Measurements from ENCODE around the gene IKZF1.

The IKZF1 gene

DNA sequence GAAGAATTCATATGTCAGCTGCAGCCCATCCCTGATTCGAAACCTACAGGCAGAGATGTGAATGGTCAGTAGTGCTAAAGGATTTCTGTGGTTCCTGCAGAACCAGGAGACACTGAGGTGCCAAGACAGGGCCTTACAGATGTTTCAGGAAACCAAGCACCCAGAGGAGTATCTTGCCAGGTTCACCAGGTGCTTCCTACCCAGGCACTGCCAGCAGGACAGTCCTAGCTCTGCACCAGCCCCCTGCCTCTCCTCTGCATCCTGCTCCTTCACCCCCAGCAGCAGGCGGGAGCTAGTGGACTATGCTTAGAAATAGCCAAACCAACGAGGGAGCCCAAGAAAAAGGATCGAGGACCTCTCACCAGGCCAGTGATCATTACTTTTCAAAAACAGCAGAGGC, 4.2 kb upstream of the IKZF1 start:
- Histone ChIP-seq H3K9me2 (replicated peaks; ENCODE audit: low read depth, low read length) (no peaks in the 10 kb centered on the region), H3K27me3 (ENCODE audit: insufficient read depth, low read length, poor library complexity, severe bottlenecking) (no peaks in the 10 kb centered on the region), H3F3A (ENCODE audit: low read depth) (peaks cover 3% of the 10 kb centered on the region; the same call in 1 of the 2 replicates), H3K4me3 (ENCODE audit: low read length, poor library complexity, severe bottlenecking) (peak overlapping the region; percentile 20), H3K36me3 (ENCODE audit: insufficient read depth, low read length) (no peaks in the 10 kb centered on the region), H3K9me3 (ENCODE audit: insufficient read depth, low read depth, low read length) (no peaks in the 10 kb centered on the region), H3K4me2 (ENCODE audit: low read depth, low read length, poor library complexity, severe bottlenecking) (peak overlapping the region; percentile 45), H3K9ac (ENCODE audit: low read depth, low read length, poor library complexity, severe bottlenecking) (peak overlapping the region; percentile 37), H3K79me2 (ENCODE audit: insufficient read depth, low read length) (peaks cover 9% of the 10 kb centered on the region), H4K20me1 (ENCODE audit: insufficient read depth, low read length, poor library complexity, severe bottlenecking) (no peaks in the 10 kb centered on the region), H3K4me1 (ENCODE audit: insufficient read depth, low read length, poor library complexity, severe bottlenecking) (peaks cover 13% of the 10 kb centered on the region), H2AFZ (ENCODE audit: low read length) (0 out of 2 replicates have a peak overlapping the region, but pooled peaks have one; percentile 21)
- no peak for TF ChIP-seq EZH2phosphoT487 (IDR thresholded peaks at IDR 0.05; ENCODE audit: borderline replicate concordance)
- TF ChIP-seq, protein P1, sequence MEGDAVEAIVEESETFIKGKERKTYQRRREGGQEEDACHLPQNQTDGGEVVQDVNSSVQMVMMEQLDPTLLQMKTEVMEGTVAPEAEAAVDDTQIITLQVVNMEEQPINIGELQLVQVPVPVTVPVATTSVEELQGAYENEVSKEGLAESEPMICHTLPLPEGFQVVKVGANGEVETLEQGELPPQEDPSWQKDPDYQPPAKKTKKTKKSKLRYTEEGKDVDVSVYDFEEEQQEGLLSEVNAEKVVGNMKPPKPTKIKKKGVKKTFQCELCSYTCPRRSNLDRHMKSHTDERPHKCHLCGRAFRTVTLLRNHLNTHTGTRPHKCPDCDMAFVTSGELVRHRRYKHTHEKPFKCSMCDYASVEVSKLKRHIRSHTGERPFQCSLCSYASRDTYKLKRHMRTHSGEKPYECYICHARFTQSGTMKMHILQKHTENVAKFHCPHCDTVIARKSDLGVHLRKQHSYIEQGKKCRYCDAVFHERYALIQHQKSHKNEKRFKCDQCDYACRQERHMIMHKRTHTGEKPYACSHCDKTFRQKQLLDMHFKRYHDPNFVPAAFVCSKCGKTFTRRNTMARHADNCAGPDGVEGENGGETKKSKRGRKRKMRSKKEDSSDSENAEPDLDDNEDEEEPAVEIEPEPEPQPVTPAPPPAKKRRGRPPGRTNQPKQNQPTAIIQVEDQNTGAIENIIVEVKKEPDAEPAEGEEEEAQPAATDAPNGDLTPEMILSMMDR (conservative IDR thresholded peaks at IDR 0.05; ENCODE audit: low read length) = no peak

DNA sequence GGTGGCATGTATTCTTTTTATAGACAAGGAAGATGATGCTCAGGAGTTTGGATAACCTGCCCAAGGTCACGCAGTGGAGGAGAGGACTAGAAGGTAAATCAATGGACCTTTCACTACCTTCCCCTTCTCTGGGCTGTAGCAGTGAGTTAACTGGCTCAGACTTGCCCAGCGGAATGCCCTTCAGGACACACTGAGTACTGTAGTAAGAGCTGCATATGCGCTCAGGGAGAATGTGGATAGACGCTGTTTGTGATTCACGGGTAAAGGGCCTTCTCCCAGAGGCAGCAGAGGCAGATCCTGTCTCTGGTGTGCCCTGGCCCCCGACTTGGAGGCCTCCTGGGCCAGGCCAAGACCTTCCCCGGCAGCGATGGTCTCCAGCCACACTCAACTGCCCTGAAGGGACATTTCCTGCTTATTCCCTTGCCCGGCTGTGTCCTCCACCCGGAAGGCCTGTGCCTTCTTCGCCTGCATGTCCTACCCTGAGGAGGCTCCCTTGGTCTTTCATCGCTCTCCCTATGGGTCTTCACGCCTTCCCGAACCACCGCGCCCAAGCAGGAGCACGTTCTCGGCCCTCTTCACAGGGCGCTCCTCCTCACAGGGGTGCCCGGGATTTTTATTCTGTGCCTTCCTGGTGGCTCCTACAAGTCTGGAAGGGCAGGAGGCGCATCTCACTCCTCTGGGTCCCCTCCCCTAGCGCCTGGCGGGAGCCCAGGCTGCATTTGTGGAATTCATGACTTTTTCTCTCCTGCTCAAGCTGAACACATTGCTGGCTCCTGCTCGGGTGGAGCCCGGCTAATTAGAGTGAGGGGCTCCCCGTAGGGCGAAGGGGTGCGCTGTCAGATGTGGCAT, 1.8 kb upstream of the IKZF1 start:
- H3K4me2 ChIP-seq (ENCODE audit: low read depth, low read length, poor library complexity, severe bottlenecking) = no peak overlapping the region
- no peaks in the 10 kb centered on the region for H3K27me3 ChIP-seq (ENCODE audit: insufficient read depth, low read length, poor library complexity, severe bottlenecking)

DNA sequence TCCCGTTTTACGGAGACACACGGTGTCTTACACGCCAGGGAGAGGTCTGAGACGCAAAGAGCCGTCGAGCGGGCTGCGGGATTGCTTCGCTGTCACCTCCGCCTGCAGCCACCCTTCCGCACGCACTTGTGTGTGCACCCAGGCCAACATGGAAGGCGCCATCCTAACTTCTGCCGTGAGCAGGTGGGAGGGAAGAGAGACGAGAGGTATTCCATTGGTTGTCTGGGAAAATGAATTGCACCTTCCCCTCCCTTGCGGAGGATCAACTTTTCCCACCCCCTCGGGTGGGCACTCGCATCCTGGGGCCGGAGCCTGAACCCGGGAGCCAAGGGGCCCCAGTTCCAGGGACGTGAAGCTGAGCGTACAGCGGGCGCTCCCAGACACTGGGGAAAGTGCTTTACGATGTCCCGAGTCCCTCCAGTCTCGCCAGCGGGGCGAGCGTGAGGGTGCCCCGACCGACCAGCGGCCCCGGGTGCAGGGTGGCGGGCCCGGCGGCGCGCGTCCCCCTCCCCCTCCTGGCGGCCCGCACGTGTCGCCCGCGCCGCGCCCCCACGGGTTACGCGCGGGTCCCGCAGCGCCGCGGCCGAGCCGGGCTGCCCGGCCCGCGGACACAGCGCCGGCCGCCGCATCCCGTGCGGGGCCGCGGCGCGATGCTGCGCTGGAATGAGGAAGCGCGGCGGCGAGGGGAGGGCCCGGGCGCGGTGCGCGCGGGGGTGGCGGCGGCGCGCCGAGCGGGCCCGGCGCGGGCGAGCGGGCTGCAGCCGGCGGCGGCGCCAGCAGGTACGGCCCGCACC, 984 bp upstream of the IKZF1 start:
- Histone ChIP-seq H4K20me1 (ENCODE audit: insufficient read depth, low read length, poor library complexity, severe bottlenecking) (no peaks in the 10 kb centered on the region), H3K9me3 (ENCODE audit: insufficient read depth, low read depth, low read length) (no peaks in the 10 kb centered on the region), H3K36me3 (ENCODE audit: insufficient read depth, low read length) (no peaks in the 10 kb centered on the region), H3K27me3 (ENCODE audit: insufficient read depth, low read length, poor library complexity, severe bottlenecking) (no peaks in the 10 kb centered on the region), H3K9ac (ENCODE audit: low read depth, low read length, poor library complexity, severe bottlenecking) (no peak overlapping the region), H3K4me1 (ENCODE audit: insufficient read depth, low read length, poor library complexity, severe bottlenecking) (peaks cover 36% of the 10 kb centered on the region), H2AFZ (ENCODE audit: low read length) (no peak overlapping the region), H3F3A (ENCODE audit: low read depth) (peaks cover 3% of the 10 kb centered on the region; the same call in 1 of the 2 replicates), H3K4me2 (ENCODE audit: low read depth, low read length, poor library complexity, severe bottlenecking) (no peak overlapping the region), H3K9me2 (replicated peaks; ENCODE audit: low read depth, low read length) (no peaks in the 10 kb centered on the region), H3K4me3 (ENCODE audit: low read length, poor library complexity, severe bottlenecking) (peak overlapping the region; percentile 94), H3K79me2 (ENCODE audit: insufficient read depth, low read length) (peaks cover 41% of the 10 kb centered on the region)
- TF ChIP-seq, protein P1 (conservative IDR thresholded peaks at IDR 0.05; ENCODE audit: low read length) = no peak
- TF ChIP-seq EZH2phosphoT487 (IDR thresholded peaks at IDR 0.05; ENCODE audit: borderline replicate concordance) = no peak

More for the DNA sequence above, 1.8 kb upstream of the IKZF1 start:
- H3K9me2 ChIP-seq (replicated peaks; ENCODE audit: low read depth, low read length) = no peaks in the 10 kb centered on the region
- TF ChIP-seq, protein P1 (conservative IDR thresholded peaks at IDR 0.05; ENCODE audit: low read length) = no peak
- TF ChIP-seq EZH2phosphoT487 (IDR thresholded peaks at IDR 0.05; ENCODE audit: borderline replicate concordance) = no peak
- H4K20me1 ChIP-seq (ENCODE audit: insufficient read depth, low read length, poor library complexity, severe bottlenecking) = no peaks in the 10 kb centered on the region
- no peaks in the 10 kb centered on the region for H3K9me3 ChIP-seq (ENCODE audit: insufficient read depth, low read depth, low read length)
- no peak overlapping the region for H3K4me3 ChIP-seq (ENCODE audit: low read length, poor library complexity, severe bottlenecking)
- H3F3A ChIP-seq (ENCODE audit: low read depth) = peaks cover 3% of the 10 kb centered on the region; the same call in 1 of the 2 replicates
- no peak overlapping the region for H3K9ac ChIP-seq (ENCODE audit: low read depth, low read length, poor library complexity, severe bottlenecking)
- H3K4me1 ChIP-seq (ENCODE audit: insufficient read depth, low read length, poor library complexity, severe bottlenecking) = peaks cover 28% of the 10 kb centered on the region
- no peak overlapping the region for H2AFZ ChIP-seq (ENCODE audit: low read length)
- H3K36me3 ChIP-seq (ENCODE audit: insufficient read depth, low read length) = no peaks in the 10 kb centered on the region
- H3K79me2 ChIP-seq (ENCODE audit: insufficient read depth, low read length) = peaks cover 33% of the 10 kb centered on the region

All from Loucy (cell line).